BE2C (cell line): Measurements from ENCODE around the gene DCP1B.
"Not testable (repeated sequence)": the region's sequence is repeated elsewhere in the genome, so short reads cannot be mapped to it uniquely, and the experiment has no call there.

Source experiments
- DNase-seq: peaks from one replicate; pipeline ENCODE4 v3.0.0-alpha.2; 2020
- H3K27me3 ChIP-seq: fragments of 250-450 bp; sonication (Bioruptor Pico); 2 replicates; pipeline ENCODE4 v1.5.1; 2020; ENCODE audit warnings: mild to moderate bottlenecking
- H3K36me3 ChIP-seq: fragments of 250-450 bp; sonication (Bioruptor Pico); 2 replicates; pipeline ENCODE4 v1.5.1; 2020; ENCODE audit warnings: mild to moderate bottlenecking
- H3K4me1 ChIP-seq: fragments of 250-450 bp; sonication (Bioruptor Pico); 2 replicates; pipeline ENCODE4 v1.5.1; 2020
- H3K4me3 ChIP-seq: 2 replicates; pipeline ENCODE4 v1.5.1; 2011; ENCODE audit warnings: low read depth, low read length
- H3K9me3 ChIP-seq: fragments of 250-450 bp; sonication (Bioruptor Pico); 2 replicates; pipeline ENCODE4 v1.5.1; 2020
- CTCF ChIP-seq: IDR thresholded peaks from 2 replicates; pipeline ENCODE4 v1.5.1; 2012; ENCODE audit warnings: mild to moderate bottlenecking, low read depth, low read length

DCP1B gene

GRCh38 chr12:1962051-1963020 lies 41.9 kb downstream of the DCP1B start:
- Histone ChIP-seq H3K4me3 (no peak overlapping the region), H3K27me3 (no peaks in the 10 kb centered on the region), H3K9me3 (no peaks in the 10 kb centered on the region), H3K36me3 (no peaks in the 10 kb centered on the region; the same call in 1 of the 2 replicates), H3K4me1 (no peaks in the 10 kb centered on the region)
- no peak for DNase-seq
- no peak for TF ChIP-seq CTCF

GRCh38 chr12:1956716-1957115 lies 47.5 kb downstream of the DCP1B start:
- Histone ChIP-seq H3K36me3 (peaks cover 16% of the 10 kb centered on the region), H3K9me3 (no peaks in the 10 kb centered on the region), H3K4me3 (no peak overlapping the region), H3K4me1 (no peaks in the 10 kb centered on the region), H3K27me3 (no peaks in the 10 kb centered on the region)
- DNase-seq = no peak
- no peak for TF ChIP-seq CTCF

- H3K4me3 ChIP-seq = no peak overlapping the region
- H3K9me3 ChIP-seq = no peaks in the 10 kb centered on the region
- H3K36me3 ChIP-seq = peaks cover 34% of the 10 kb centered on the region
- no peaks in the 10 kb centered on the region for H3K4me1 ChIP-seq
- no peaks in the 10 kb centered on the region for H3K27me3 ChIP-seq
- no peak for TF ChIP-seq CTCF
- no peak for DNase-seq
These were observed 54.3 kb downstream of the DCP1B start for GRCh38 chr12:1949771-1950470.

GRCh38 chr12:1948883-1949282 lies 55.4 kb downstream of the DCP1B start:
- TF ChIP-seq CTCF = no peak
- Histone ChIP-seq H3K9me3 (no peaks in the 10 kb centered on the region), H3K4me3 (no peak overlapping the region), H3K27me3 (no peaks in the 10 kb centered on the region), H3K36me3 (peaks cover 31% of the 10 kb centered on the region), H3K4me1 (no peaks in the 10 kb centered on the region)
- DNase-seq = no peak

- Histone ChIP-seq H3K27me3 (no peaks in the 10 kb centered on the region), H3K4me3 (no peak overlapping the region), H3K4me1 (no peaks in the 10 kb centered on the region), H3K36me3 (peaks cover 22% of the 10 kb centered on the region), H3K9me3 (no peaks in the 10 kb centered on the region)
- no peak for DNase-seq
- TF ChIP-seq CTCF = no peak
These were observed 57.2 kb downstream of the DCP1B start for GRCh38 chr12:1947081-1947480.

- TF ChIP-seq CTCF = no peak
- no peaks in the 10 kb centered on the region for H3K4me1 ChIP-seq
- no peak for DNase-seq
- peaks cover 18% of the 10 kb centered on the region for H3K36me3 ChIP-seq
- no peaks in the 10 kb centered on the region for H3K27me3 ChIP-seq
- H3K9me3 ChIP-seq = no peaks in the 10 kb centered on the region
- H3K4me3 ChIP-seq = no peak overlapping the region
These were observed 58.0 kb downstream of the DCP1B start for GRCh38 chr12:1946296-1946695.

GRCh38 chr12:1945502-1945901 lies 58.8 kb downstream of the DCP1B start:
- not testable (repeated sequence) for DNase-seq, H3K9me3 ChIP-seq, H3K4me1 ChIP-seq, H3K27me3 ChIP-seq, H3K4me3 ChIP-seq
- peaks cover 18% of the 10 kb centered on the region for H3K36me3 ChIP-seq
